Astrocyte (in vitro differentiated cells and primary cell): Measurements from ENCODE around the gene PLD3. TPM values are rescaled to one million over a fixed set of nuclear protein-coding genes. Genes with fewer than 3 reads are reported as not detected.

Experiments used
- DNase-seq: peaks from one replicate; pipeline ENCODE4 v3.0.0-alpha.2; 2010; ENCODE audit warnings: low read depth
- FAIRE-seq: peaks from 2 replicates; lab custom pipeline; 2011; peaks lifted over from hg19 to GRCh38; lab: Jason Lieb, UNC
- H2AFZ ChIP-seq: 2 replicates; pipeline ENCODE4 v1.6.0; 2012; ENCODE audit warnings: low read depth, low read length, inconsistent platforms
- H3K27ac ChIP-seq: 2 replicates; pipeline ENCODE4 v1.5.1; 2011; ENCODE audit warnings: low read depth, low read length, inconsistent platforms
- H3K27me3 ChIP-seq: 2 replicates; pipeline ENCODE4 v1.6.0; 2011; ENCODE audit warnings: low read length, inconsistent platforms; ENCODE audit not compliant: insufficient read depth
- H3K36me3 ChIP-seq: 2 replicates; pipeline ENCODE4 v1.5.1; 2011; ENCODE audit warnings: low read length, inconsistent platforms; ENCODE audit not compliant: insufficient read depth
- H3K4me1 ChIP-seq: 2 replicates; pipeline ENCODE4 v1.5.1; 2011; ENCODE audit warnings: low read length, inconsistent platforms; ENCODE audit not compliant: insufficient read depth
- H3K4me2 ChIP-seq: 2 replicates; pipeline ENCODE4 v1.6.0; 2012; ENCODE audit warnings: low read length, inconsistent platforms
- H3K4me3 ChIP-seq: 2 replicates; pipeline ENCODE4 v1.5.1; 2011; ENCODE audit warnings: low read depth, mild to moderate bottlenecking, low read length, inconsistent platforms; ENCODE audit not compliant: insufficient read depth
- H3K79me2 ChIP-seq: 2 replicates; pipeline ENCODE4 v1.6.0; 2012; ENCODE audit warnings: mild to moderate bottlenecking, low read length, inconsistent platforms; ENCODE audit not compliant: insufficient read depth
- H3K9ac ChIP-seq: 2 replicates; pipeline ENCODE4 v1.6.0; 2012; ENCODE audit warnings: mild to moderate bottlenecking, low read length, inconsistent platforms
- H3K9me3 ChIP-seq: 2 replicates; pipeline ENCODE4 v1.5.1; 2012; ENCODE audit warnings: low read depth, mild to moderate bottlenecking, low read length, inconsistent platforms; ENCODE audit not compliant: insufficient read depth
- H4K20me1 ChIP-seq: 2 replicates; pipeline ENCODE4 v1.6.0; 2012; ENCODE audit warnings: low read length, inconsistent platforms; ENCODE audit not compliant: insufficient read depth
- H3K27ac Mint-ChIP-seq: one replicate; pipeline ENCODE4 v1.8.0; 2021; ENCODE audit warnings: mild to moderate bottlenecking, mixed read lengths; ENCODE audit not compliant: unreplicated experiment
- H3K27me3 Mint-ChIP-seq: one replicate; pipeline ENCODE4 v1.8.0; 2021; ENCODE audit warnings: low read depth, mixed read lengths; ENCODE audit not compliant: unreplicated experiment
- H3K36me3 Mint-ChIP-seq: one replicate; pipeline ENCODE4 v1.8.0; 2021; ENCODE audit warnings: low read depth, mixed read lengths; ENCODE audit not compliant: unreplicated experiment
- H3K4me1 Mint-ChIP-seq: one replicate; pipeline ENCODE4 v1.8.0; 2021; ENCODE audit warnings: low read depth, mixed read lengths; ENCODE audit not compliant: unreplicated experiment
- H3K4me3 Mint-ChIP-seq: one replicate; pipeline ENCODE4 v1.8.0; 2021; ENCODE audit warnings: mild to moderate bottlenecking, moderate library complexity, mixed read lengths; ENCODE audit not compliant: unreplicated experiment
- H3K9me3 Mint-ChIP-seq: one replicate; pipeline ENCODE4 v1.8.0; 2021; ENCODE audit warnings: mild to moderate bottlenecking, mixed read lengths; ENCODE audit not compliant: unreplicated experiment
- EZH2 ChIP-seq: IDR thresholded peaks from 2 replicates; pipeline ENCODE4 v1.6.1; 2012; ENCODE audit warnings: mild to moderate bottlenecking, low read length, inconsistent platforms; ENCODE audit not compliant: insufficient read depth
- total RNA-seq: library from RNA; stranded (reverse); gene quantifications from 2 replicates; pipeline ENCODE4 v1.2.1, GENCODE V29; 2021
- TF ChIP-seq, protein P1 (sequence below): IDR thresholded peaks from 2 replicates; pipeline ENCODE4 v1.5.1; 2011; ENCODE audit warnings: low read depth, mild to moderate bottlenecking, inconsistent platforms, low read length, moderate library complexity; ENCODE audit not compliant: insufficient read depth

PLD3 gene
- total RNA-seq, 1 donor from 2014 or later = 728 TPM

DNA sequence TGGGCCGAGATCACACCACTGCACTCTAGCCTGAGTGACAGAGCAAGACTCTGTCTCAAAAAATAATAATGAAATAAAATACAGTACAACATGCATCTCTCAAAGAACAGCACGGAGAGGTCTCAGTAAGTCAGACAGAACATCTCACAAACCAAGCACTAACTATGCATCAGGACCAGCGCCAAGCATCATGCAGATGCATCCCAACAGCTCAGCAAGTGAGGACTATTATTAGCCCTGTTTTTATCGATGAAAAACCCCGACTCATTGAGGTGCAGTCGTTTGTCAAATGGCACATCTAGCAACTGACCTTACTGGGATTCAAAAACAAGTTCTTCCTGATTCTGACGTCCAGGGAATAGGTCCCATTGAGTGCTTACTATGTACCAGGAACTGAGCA is 4.1 kb upstream of the PLD3 start:
- no peak overlapping the region for H3K4me3 Mint-ChIP-seq
- Histone ChIP-seq H3K79me2 (peaks cover 54% of the 10 kb centered on the region), H3K27ac (no peak overlapping the region), H3K27me3 (no peaks in the 10 kb centered on the region), H3K9me3 (no peaks in the 10 kb centered on the region), H3K4me1 (peaks cover 7% of the 10 kb centered on the region), H3K9ac (no peak overlapping the region), H3K4me3 (no peak overlapping the region), H3K4me2 (no peak overlapping the region), H3K36me3 (no peaks in the 10 kb centered on the region), H4K20me1 (peaks cover 27% of the 10 kb centered on the region), H2AFZ (no peak overlapping the region)
- no peaks in the 10 kb centered on the region for H3K27me3 Mint-ChIP-seq
- H3K36me3 Mint-ChIP-seq = peaks cover 7% of the 10 kb centered on the region
- H3K4me1 Mint-ChIP-seq = peaks cover 11% of the 10 kb centered on the region
- no peak for TF ChIP-seq EZH2
- TF ChIP-seq, protein P1, sequence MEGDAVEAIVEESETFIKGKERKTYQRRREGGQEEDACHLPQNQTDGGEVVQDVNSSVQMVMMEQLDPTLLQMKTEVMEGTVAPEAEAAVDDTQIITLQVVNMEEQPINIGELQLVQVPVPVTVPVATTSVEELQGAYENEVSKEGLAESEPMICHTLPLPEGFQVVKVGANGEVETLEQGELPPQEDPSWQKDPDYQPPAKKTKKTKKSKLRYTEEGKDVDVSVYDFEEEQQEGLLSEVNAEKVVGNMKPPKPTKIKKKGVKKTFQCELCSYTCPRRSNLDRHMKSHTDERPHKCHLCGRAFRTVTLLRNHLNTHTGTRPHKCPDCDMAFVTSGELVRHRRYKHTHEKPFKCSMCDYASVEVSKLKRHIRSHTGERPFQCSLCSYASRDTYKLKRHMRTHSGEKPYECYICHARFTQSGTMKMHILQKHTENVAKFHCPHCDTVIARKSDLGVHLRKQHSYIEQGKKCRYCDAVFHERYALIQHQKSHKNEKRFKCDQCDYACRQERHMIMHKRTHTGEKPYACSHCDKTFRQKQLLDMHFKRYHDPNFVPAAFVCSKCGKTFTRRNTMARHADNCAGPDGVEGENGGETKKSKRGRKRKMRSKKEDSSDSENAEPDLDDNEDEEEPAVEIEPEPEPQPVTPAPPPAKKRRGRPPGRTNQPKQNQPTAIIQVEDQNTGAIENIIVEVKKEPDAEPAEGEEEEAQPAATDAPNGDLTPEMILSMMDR = no peak
- peaks cover 3% of the 10 kb centered on the region for H3K9me3 Mint-ChIP-seq
- DNase-seq = no peak
- no peak for FAIRE-seq
- no peak overlapping the region for H3K27ac Mint-ChIP-seq

- Histone ChIP-seq H2AFZ (peak overlapping the region; percentile 78), H3K4me3 (peak overlapping the region; percentile 88), H3K9me3 (no peaks in the 10 kb centered on the region), H3K79me2 (peaks cover 42% of the 10 kb centered on the region), H3K4me2 (peak overlapping the region; percentile 96), H3K9ac (peak overlapping the region; percentile 90), H3K4me1 (peaks cover 8% of the 10 kb centered on the region), H3K27ac (peak overlapping the region; percentile 72), H3K36me3 (no peaks in the 10 kb centered on the region), H4K20me1 (peaks cover 9% of the 10 kb centered on the region), H3K27me3 (no peaks in the 10 kb centered on the region)
- TF ChIP-seq, protein P1 = no peak
- no peak for TF ChIP-seq EZH2
- FAIRE-seq (no peak), DNase-seq (peak; percentile 51)
- Mint-ChIP-seq H3K27ac (peak overlapping the region; percentile 77), H3K4me1 (peaks cover 5% of the 10 kb centered on the region), H3K36me3 (no peaks in the 10 kb centered on the region), H3K27me3 (no peaks in the 10 kb centered on the region), H3K9me3 (peaks cover 3% of the 10 kb centered on the region), H3K4me3 (peak overlapping the region; percentile 95)
Observed at GRCh38 chr19:40348961-40349507, 539 bp downstream of the PLD3 start.

DNA sequence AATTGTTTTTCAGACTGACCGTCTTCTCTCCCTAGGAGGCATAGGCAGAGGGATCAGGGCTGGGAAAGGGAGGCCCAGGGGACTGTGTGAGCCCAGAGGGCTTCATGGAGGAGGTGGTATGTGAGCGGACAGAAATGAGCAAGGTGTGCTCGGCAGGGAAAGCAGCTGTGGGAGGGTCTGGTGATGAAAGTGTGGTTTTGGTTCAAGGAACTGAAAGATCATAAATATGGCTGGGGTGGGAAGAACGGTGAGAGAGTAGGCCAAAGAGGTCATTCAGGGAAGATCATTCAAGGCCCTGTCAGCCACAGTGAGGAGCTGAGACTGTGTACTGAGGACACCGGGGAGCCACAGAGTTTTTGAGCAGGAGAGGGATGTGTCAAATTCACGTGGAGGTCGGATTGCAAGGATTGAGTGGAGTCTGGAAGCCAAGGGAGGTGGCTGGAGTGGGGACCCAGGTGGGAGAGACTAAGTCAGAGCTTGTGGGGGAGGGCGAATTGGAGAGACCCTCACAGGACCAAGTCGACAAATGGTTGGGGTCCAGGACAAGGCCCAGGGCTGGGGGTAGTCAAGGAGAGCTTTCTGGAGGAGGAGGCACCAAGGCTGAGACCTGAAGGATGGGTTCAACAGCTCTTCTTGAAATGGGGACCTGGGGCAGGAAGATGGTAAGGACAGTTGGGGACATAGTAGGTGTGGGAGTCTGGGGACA is 7.6 kb downstream of the PLD3 start:
- no peaks in the 10 kb centered on the region for H3K9me3 ChIP-seq
- peaks cover 6% of the 10 kb centered on the region for H3K36me3 Mint-ChIP-seq
- peaks cover 10% of the 10 kb centered on the region for H3K79me2 ChIP-seq
- H3K4me1 ChIP-seq = no peaks in the 10 kb centered on the region
- H3K4me2 ChIP-seq = no peak overlapping the region
- no peak overlapping the region for H2AFZ ChIP-seq
- FAIRE-seq = no peak
- H3K4me3 Mint-ChIP-seq = peak overlapping the region; percentile 27
- H3K27me3 ChIP-seq = no peaks in the 10 kb centered on the region
- no peak overlapping the region for H3K4me3 ChIP-seq
- H4K20me1 ChIP-seq = peaks cover 25% of the 10 kb centered on the region
- no peak overlapping the region for H3K27ac ChIP-seq
- H3K9me3 Mint-ChIP-seq = no peaks in the 10 kb centered on the region
- H3K9ac ChIP-seq = no peak overlapping the region
- H3K4me1 Mint-ChIP-seq = peaks cover 7% of the 10 kb centered on the region
- no peak for DNase-seq
- no peaks in the 10 kb centered on the region for H3K36me3 ChIP-seq
- H3K27ac Mint-ChIP-seq = peak overlapping the region; percentile 62
- no peak for TF ChIP-seq EZH2
- no peaks in the 10 kb centered on the region for H3K27me3 Mint-ChIP-seq
